ENCODE data around the gene STPG4.
"Not testable (repeated sequence)": the region's sequence is repeated elsewhere in the genome, so short reads cannot be mapped to it uniquely, and the experiment has no call there.

STPG4 gene

DNA sequence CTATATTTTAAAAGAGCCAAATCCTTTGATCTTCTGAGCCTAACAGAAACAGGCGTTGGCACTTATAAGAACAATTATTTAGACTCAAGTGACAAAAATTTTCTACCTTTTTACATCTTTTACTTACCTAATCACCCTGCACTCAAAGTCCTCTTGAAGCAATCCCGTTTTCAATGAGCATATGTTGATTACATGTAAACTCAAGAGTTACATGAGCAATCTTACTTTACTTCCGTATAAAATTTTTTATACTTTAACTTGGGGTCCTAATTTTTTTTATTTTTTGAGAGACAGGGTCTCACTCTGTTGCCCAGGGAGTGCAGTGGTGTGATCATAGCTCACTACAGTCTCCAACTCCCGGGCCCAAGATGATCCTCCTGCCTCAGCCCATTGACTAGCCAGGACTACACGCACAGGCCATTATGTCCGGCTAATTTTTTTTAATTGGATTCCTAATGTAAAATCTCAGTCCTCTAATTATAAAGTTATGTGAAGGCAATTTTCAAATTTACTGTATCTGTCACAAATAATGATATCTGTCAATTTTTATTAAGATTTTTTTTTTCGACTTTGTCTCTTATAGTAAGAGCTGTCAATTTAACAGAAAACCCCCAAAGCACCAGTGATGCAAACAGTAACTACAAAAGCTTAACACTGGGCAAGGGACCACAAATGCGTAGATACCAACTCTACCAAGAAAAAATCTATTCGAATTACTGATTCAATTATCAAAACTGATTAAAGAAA, 19.1 kb upstream of the STPG4 start:
- DNase-seq (ENCODE audit: low read depth in 1 of 2, low spot score in 1 of 2): no peak

DNA sequence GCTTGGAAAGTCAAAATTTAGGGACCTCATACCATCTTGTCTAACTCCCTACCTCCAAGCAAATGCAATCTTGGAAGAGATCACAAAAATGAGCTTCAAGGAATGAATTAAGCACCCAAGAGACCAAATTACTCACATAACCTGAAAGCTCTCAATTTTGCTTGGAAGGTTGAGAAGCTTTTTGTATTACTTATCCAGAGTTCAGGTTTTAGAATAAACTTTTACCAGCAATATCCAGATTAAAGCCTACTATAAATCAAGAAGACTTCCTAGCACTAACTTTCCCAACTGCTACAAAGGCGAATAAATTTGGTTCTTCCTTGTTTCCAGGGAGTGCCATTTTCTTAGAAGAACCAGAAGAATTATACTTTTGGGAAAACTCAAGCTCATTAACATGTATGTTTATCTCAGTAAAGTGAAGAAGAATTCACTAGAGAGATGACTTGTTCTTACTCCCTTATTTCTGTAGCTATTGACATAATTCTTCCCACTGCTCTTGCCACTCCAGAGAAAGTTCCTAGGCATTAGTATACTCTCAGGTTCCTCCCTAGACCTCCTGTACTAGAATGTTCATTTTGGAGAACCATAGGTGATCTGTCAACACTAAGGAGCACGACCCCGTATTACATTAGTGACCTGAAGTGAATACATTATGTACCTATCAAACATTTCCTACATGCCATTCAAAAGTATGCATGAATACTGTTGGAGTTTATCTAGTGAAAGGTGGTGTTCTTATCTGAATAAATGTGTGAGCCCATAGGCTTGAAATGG, 18.0 kb upstream of the STPG4 start:
- no peak for DNase-seq (ENCODE audit: low read depth in 1 of 2, low spot score in 1 of 2)

GRCh38 chr2:47172156-47172921, 17.2 kb upstream of the STPG4 start:
- DNase-seq (ENCODE audit: low read depth in 1 of 2, low spot score in 1 of 2): no peak

GRCh38 chr2:47169784-47170183, 14.7 kb upstream of the STPG4 start:
- DNase-seq (ENCODE audit: low read depth in 1 of 2, low spot score in 1 of 2): no peak

DNA sequence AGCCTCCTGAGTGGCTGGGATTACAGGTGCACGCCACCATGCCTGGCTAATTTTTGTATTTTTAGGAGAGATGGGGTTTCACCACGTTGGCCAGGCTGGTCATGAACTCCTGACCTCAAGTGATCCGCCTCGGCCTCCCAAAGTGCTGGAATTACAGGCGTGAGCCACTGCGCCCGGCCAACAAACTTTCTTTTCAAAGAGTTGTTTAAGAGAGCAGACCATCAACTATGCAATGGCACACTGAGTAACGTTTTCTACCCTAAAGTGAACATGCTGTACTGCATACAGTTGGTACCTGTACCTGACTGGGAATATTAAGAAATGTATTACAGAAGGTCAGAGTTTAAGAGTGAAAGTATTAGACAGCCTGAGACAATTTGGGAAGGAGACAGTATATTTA, 13.8 kb upstream of the STPG4 start:
- not testable (repeated sequence) for DNase-seq (ENCODE audit: low read depth in 1 of 2, low spot score in 1 of 2)

DNA sequence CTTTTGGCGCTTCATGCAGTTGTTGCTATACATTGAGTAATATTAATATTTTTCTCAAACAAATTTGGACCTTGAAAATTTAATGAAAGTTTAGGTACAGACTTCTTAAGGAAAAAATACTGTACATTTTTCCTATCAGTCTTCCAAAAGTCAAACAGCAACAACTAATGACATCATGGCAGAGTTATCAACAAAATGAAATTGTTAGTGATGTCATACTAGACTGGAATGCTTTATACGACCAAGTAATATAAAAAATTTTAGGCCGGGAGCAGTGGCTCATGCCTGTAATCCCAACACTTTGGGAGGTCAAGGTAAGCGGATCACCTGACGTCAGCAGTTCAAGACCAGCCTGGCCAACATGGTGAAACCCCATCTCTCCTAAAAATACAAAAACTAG, 12.0 kb upstream of the STPG4 start:
- no peak for DNase-seq (ENCODE audit: low read depth in 1 of 2, low spot score in 1 of 2)

- DNase-seq (ENCODE audit: low read depth in 1 of 2, low spot score in 1 of 2): no peak
Measured at GRCh38 chr2:47165001-47165555, 10.0 kb upstream of the STPG4 start.

DNA sequence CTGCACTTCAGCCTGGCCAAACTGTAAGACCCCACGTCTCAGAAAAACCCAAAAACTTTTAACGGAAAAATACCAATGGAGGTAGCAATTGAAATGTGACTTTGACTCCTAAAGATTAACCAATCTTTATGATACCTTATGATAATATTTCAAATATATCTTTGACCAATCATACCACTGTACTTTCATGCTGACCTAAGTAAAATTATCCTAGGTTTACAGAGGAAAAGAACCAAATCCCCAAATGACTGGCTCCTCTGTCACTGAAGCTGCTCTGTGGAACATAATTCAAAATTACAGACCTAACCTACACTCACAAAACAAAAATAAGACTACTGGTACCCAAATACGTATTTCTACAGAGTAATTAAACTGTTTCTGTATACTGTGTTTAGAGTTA, 7.7 kb upstream of the STPG4 start:
- DNase-seq (ENCODE audit: low read depth in 1 of 2, low spot score in 1 of 2): no peak

DNA sequence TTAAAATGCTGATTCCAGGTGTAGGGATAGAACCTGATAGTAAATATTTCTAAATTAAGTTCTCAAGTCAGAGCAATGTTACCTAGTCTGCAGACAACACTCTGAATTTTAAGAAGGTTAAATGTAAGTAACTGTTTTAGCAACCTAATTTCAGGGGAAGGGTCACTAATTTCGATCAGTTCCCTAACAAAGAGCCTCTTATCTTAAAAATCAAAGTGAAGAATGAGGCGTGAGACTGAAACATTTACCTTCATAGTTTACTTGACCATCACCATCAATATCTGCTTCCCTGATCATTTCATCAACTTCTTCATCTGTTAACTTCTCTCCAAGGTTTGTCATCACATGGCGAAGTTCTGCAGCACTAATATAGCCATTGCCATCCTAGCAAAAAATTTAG, 6.4 kb upstream of the STPG4 start:
- DNase-seq (ENCODE audit: low read depth in 1 of 2, low spot score in 1 of 2): no peak

DNA sequence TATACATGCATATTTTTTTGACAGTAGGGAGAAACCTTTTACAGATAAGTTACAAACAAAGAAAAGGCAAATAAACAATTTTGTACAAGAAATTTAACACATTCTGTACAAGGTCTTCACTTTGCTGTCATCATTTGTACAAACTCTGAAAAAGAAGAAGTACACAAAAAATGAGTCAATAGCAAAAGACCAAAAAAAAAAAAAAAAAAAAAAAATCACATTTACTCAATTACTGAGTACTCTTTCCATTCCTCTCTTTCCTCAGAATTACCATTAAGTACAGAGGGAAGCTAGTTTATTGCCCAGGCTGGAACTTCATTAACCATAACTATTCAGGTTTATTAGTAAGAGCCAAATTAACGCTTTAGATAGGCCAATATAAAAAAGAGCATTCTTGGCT, 5.6 kb upstream of the STPG4 start:
- DNase-seq (ENCODE audit: low read depth in 1 of 2, low spot score in 1 of 2): no peak

GRCh38 chr2:47160211-47160610, 5.1 kb upstream of the STPG4 start:
- no peak for DNase-seq (ENCODE audit: low read depth in 1 of 2, low spot score in 1 of 2)

GRCh38 chr2:47159627-47160026, 4.5 kb upstream of the STPG4 start:
- DNase-seq (ENCODE audit: low read depth in 1 of 2, low spot score in 1 of 2): no peak

GRCh38 chr2:47158576-47158975, 3.5 kb upstream of the STPG4 start:
- DNase-seq (ENCODE audit: low read depth in 1 of 2, low spot score in 1 of 2): no peak

DNA sequence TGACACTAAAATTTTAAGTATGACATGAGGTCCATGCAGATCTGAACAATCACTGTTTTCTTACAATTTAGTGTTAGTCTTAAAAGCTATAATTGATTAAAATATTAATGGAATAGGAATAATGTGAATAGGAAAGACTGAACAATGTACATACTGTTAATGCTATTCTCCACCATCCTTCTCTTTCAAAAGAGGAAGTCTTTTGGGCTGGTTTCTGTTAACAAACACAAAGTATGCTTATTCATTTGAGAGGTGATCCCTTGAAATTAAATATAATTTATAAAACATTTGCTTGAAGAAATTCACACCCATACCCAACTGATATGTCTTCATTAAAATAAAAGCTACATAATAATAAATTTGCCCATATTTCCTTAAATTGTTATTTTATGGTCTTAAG, 2.3 kb downstream of the STPG4 start:
- DNase-seq (ENCODE audit: low read depth in 1 of 2, low spot score in 1 of 2): no peak

- no peak for DNase-seq (ENCODE audit: low read depth in 1 of 2, low spot score in 1 of 2)
Measured at GRCh38 chr2:47150175-47150574, 4.9 kb downstream of the STPG4 start.

GRCh38 chr2:47147021-47147420, 8.1 kb downstream of the STPG4 start:
- DNase-seq (ENCODE audit: low read depth in 1 of 2, low spot score in 1 of 2): no peak

- no peak for DNase-seq (ENCODE audit: low read depth in 1 of 2, low spot score in 1 of 2)
Measured at GRCh38 chr2:47145466-47145865, 9.6 kb downstream of the STPG4 start.

DNA sequence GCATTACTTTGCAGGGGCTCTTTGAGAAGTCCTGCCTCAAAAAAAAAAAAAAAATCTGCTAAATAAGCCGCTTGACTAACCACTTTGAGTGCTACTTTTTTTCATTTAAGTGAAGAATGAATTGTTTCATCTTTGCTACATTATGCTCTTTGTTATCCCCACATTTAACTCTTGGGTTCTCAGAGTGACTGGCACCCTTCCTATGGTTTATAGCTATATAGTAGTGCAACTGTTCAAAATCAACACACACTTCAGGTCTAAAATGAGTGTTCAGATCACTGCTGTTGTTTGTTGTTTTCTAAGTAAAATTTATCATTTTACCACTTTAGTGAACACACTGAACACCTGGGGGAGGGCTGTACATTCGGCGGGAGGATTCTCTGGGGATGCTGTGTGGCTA, 13.6 kb downstream of the STPG4 start:
- no peak for DNase-seq (ENCODE audit: low read depth in 1 of 2, low spot score in 1 of 2)

GRCh38 chr2:47134386-47135090, 20.6 kb downstream of the STPG4 start:
- DNase-seq (ENCODE audit: low read depth in 1 of 2, low spot score in 1 of 2): no peak

DNA sequence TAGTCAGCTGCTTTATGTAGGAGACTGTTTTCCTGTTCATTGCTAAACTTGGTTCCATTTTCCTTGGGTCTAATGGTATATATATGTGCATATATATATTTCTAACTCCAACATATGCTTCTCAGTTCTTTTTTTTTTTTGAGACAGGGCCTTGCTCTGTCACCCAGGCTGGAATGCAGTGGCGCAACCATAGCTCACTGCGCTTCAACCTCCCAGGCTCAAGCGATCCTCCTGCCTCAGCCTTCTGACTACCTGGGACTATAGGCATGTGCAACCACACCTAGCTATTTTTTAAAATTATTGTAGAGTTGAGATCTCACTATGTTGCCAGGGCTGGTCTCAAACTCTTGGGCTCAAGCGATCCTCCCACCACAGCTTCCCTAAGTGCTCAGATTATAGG, 22.1 kb downstream of the STPG4 start:
- no peak for DNase-seq (ENCODE audit: low read depth in 1 of 2, low spot score in 1 of 2)

GRCh38 chr2:47129191-47129706, 25.9 kb downstream of the STPG4 start:
- DNase-seq (ENCODE audit: low read depth in 1 of 2, low spot score in 1 of 2): no peak

All from activated CD4-positive, alpha-beta T cell treated with anti-CD3 and anti-CD28 coated beads, Interleukin-2, amount 50 U/mL, for 24 hours (primary cell).